NCI-H82 (cell line): ENCODE measurements around the gene MRM2.

Source experiments
- DNase-seq: peaks from one replicate; lab custom pipeline; 2025; lab: John Stamatoyannopoulos, UW

The MRM2 gene

DNA sequence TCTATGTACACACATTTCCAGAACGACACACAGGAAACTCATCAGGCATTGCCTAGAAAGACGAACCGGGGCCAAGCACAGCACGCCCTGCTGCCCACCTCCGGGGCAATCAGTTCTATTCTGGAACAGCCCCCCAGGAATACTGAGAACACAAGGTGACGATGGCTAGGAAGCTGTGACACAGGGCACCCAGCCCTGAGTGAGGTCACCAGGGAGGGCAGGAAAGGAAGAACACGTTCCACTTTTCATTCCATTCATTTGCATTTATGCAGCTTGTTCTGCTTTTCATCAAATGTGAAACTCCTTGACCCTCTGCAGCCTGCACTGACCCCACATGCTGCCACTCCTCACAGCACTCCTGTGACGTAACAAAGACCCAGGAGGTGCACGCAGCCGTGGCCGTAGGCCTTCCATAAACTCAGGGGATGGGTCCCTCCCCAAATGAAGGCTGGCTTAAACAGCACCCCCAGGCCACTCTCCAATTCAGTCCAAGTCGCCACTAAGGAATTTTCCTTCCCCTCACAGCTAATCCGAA, 38.2 kb downstream of the MRM2 start:
- no peak for DNase-seq

DNA sequence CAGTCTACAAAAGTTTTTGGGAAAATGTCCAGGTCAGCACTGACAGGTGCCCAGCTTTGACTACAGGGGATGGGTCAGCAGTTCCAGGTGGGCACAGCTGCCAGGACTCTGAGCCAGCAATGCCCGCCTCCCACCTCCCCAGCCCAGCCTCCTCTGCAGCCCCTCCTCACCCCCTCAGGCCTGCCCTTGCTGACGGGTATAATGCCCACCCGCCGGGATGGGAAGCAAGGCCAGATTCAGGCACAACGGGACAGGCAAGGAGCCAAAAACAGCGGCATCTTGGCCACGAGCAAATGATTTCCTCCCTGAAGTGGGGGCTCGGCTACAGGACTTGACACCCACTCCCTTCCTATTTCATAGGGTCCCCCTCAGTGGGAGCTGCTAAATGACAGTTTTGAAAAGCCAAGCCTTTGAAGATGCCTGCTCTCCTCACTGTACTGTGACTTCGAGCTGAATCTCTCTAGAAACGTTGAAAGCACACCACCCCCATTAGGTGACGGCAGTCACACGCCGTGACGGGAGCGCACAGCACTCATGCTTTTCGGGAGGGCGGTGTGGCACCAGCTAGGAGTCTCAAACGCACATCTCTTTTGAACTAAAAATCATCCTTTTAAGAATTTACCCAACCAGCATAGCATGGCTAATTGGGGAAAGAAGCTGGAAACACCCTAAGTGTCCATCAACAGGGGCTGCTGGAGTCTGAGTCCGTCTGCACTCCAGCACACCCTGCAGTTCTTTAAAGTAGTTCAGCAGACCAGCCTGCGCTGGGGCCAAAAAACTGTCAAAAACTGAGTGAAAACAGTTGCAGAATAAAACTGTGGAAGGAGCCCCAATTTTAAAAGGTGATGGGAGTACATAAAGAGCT, 38.9 kb downstream of the MRM2 start:
- DNase-seq: no peak

GRCh38 chr7:2202361-2202761, 39.6 kb downstream of the MRM2 start:
- DNase-seq: no peak

DNA sequence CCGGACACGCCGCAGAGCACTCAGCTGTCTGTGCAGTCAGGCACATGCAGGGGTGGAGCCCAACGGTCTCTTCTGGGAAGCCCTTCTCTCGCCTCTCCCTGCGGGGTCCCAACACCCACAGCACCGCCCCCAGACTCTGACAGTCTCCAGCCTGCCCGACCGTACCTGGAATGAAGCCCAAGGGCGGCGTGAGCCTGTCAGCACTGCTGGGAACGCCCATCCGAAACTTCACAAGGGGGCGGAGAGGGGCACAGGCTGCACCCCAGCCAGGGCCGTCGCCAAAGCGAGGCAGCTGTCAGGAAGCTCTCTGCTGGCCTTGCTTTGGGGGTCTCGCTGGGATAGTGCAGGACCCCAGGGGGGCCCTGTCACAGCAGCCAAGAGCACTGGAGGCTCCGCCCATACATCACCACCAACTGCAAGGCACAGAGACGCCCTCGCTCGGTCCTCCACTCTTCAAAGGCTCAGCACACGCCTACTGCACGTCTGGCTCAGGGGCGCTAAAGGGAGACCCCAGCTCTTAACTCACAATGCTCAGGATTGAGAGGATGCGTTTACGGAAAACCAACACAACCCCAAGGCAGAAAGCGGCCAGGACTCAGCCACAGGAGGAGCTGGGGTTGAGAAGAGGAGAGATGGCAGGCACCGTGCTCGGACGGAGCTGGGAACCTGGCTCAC, 40.2 kb downstream of the MRM2 start:
- DNase-seq: no peak

DNA sequence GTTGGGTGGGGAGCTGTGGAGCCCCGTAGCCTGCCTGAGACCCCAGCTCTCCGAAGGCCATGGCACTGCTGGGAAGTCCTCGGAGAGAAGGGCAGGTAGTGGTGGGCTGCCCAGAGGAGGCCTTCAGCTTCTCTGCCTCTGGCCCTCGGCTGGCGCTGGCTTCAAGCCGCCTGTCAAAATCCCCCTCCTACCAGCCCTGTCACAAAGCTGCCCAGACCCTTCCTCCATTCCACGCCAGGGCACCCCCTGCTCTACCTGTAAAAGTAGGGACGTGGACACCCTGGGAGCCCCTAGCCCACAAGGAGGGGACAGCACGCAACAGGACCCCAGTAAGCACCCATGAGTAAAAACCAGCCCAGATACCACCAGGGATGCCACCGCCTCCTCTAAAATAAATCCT, 40.9 kb downstream of the MRM2 start:
- no peak for DNase-seq

DNA sequence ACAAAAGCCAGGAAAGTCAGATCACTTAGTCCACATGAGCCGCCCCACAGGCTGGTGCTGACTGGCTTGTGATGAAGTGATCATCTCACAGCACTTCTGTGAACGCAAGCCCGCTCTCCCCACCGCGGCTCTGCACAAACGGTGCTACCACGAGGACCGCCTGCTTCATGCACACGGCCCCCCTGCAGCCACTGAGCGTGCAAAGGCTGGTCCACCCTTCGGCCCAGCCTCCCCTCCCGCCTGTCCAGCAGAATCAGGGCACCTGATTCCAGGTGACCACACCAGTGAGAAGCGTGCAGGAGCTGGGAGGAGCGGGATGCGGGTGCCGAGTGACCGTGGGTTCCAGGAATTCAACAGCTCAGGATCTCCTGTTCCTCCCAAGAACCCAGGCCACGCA, 41.4 kb downstream of the MRM2 start:
- no peak for DNase-seq

GRCh38 chr7:2199956-2200583, 41.9 kb downstream of the MRM2 start:
- no peak for DNase-seq

GRCh38 chr7:2199528-2199927, 42.5 kb downstream of the MRM2 start:
- no peak for DNase-seq

GRCh38 chr7:2198760-2199159, 43.2 kb downstream of the MRM2 start:
- no peak for DNase-seq

DNA sequence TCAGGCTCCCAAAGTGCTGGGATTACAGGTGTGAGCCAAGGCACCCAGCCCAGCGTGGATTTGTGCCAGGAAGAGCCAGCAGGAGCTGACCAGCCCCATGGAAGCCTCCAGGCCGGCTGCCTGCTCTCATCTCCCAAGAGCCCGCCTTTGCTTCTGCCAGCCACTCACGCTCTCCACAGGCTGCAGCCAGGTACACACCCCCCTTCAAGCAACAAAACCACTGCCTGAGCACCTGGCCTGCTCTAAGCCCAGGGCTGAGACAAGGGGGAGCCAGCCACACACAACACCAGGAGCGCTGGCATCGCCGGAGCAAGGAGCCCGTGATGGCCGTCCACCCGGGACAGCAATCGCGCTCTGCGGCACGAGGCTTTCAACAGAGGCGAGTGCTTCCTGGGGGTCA, 43.8 kb downstream of the MRM2 start:
- no peak for DNase-seq

DNA sequence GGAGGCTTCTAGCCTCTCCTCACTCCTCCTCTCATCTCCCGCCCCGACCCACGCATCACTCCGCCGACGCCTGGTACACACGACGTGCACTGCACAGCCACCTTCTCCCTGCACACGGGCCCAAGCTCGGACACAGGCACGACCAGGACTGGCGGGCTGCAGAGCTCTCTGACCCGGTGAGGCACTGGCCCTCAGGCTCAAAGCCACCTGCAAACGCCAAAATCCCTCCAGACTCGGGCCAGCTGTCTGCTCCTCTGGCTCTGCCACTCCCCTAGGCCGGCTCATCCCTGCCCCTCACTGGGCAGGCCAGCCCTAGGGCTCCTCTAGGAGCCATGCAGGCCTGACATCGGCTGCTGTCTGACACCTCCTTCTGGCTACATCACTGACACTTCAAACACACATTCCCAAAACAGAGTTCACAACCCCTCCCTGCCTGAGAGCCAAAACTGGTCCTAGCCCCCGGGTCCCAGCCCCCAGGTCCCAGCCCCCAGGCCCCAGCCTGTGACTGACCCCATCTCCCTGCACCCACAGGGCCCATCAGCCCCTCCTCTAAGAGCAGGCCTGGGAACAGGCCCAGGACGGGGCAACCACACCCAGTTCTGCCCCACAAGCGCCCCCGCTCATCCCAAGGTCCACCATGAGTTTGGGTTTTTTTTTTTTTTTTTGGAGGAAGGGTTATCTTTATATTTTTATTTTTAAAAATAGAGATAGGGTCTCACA, 44.4 kb downstream of the MRM2 start:
- no peak for DNase-seq

DNA sequence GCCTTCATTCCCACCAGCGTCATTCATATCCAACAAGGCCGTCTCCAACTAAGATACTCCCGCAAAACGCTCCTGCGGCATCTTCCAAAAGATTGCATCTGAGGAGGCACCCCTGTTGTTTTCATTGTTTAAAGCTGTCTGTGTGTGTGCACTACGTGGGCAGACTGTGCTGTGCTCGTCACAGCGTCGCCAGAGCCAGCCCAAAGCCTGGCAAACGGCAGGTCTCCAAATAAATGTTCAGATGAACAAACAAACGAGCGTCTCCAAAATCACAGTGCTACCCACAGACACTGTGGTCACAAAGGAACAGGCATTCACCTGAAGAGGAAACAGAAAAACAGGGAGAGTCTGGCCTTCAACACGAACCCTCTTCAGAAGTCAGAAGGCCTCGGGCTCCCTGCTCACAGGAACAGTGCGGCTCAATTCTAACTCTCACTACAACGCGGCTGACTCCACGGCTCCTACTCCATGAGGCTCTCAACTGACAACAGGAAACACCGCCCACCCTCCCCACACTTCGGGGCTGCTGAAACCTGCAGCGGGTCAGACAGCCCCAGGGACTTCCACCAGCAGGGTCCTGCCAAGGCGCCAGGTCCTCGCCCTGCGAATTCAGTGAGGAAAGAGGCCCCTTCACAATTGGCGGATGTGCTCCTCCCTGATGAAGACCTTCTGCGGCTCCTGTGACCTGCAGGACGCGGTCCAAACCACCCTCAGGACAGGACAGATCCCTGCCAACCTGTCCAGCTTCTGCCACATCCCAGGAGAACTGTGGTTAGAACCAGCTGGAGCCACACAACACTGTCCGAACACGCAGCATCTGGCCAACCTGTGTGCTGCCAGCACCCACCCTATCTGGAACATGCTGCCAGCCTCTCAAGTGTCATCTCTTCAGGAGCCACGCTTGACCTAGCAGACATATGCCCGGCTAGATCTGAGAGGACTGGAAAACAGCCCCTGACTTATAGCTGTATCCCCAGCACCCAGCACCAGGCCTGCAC, 45.3 kb downstream of the MRM2 start:
- no peak for DNase-seq

DNA sequence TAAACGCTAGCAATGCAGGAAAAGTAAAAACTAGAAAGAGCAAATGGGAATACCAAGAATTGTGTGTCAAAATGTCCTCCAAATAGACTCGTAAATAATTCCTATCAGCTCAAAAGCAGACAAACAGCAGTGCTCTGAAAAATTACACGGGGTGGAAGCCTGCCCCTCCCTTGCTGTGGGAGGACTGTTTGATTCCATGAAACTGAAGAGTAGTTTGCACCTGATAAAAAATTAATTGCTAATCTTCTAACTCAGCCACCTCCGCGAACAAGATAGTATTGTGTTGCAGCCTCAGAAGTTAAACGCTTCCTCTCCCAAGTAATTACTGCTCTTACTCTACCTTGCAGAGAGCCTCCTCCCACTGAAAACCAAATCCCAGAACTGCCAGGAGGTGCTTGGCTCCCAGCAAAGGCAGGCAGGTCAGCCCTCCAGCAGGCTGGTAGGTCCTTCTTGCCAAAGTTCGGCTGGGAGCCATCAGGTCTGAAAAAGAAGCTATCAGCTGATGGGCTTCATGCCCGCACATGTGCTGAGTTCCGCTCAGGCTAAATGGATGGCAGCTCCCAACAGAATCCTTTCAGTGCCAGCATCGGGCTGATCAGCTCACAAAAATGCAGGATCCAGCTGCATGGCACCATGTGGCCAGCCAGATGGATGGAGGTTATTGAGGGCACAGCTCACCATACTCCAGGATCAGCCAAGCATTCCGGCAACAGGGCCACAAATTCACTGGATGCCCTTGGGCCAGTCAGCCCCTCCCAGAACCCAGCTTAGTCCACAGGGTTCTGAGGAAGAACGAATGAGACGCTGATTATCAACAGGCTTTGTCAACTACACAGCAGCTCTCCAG, 46.4 kb downstream of the MRM2 start:
- no peak for DNase-seq

- no peak for DNase-seq
Observed at GRCh38 chr7:2193575-2194305, 48.3 kb downstream of the MRM2 start.

DNA sequence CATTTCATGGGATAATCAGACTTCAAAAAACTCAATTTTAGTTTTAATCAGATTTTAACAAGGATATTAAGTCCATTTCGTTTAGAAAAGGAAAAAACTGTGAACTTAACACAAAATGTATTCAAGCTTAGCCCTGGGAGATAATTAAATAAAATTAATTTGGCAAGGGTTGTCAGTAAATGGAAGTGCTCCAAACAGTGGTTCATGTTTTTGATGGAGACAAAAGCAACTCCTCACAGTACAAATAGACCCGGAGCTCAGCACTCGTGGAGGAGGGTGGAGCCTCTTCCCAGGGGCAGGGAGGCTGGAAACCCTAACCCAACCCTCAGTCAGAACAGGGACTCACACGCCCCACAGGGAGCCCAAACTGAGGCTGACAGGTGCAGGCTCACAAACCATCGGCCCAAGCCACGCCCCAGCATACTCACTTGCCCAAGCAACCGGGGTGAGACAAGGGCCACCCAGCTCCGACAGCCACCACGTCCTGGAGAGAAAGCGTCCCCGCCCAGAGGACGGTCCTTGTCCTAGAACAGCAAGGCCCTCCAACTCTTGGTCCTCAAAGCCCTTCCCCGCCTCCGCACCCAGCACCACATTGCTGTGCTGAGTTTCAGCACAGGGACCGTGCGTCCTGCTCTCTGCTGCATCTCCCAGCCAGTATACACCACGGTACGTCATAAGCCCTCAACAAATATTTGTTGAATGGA, 49.0 kb downstream of the MRM2 start:
- no peak for DNase-seq

GRCh38 chr7:2191016-2191415, 51.0 kb downstream of the MRM2 start:
- DNase-seq: no peak

- no peak for DNase-seq
Observed at GRCh38 chr7:2190531-2190930, 51.5 kb downstream of the MRM2 start.

DNA sequence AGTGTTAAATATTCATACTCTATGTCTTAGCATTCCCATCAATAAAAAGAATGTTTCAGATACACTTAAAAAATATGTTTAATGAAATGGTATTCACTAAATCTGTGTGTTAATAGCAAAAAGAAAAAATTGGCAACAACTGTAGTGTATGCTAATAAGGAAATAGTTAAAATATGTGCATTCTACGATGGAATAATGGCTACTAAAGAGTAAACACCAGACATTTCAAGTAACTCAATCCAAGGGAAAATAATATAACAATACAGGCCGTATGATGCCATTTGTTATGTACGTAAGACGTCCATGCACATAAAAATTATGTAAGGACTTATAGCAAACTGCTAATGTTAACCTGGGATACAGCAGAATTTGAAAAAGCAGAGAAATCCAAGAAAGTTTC, 55.8 kb downstream of the MRM2 start:
- DNase-seq: no peak

- DNase-seq: no peak
Observed at GRCh38 chr7:2185715-2186114, 56.3 kb downstream of the MRM2 start.
